GM23248 (cell line): Measurements from ENCODE around the gene VTI1A. TPM values are rescaled to one million over a fixed set of nuclear protein-coding genes. Genes with fewer than 3 reads are reported as not detected.
A peak's percentile ranks its signal among the peaks of the same experiment; 100 is the strongest.

Experiments used
- DNase-seq: peaks from one replicate; pipeline ENCODE4 v3.0.0-alpha.2; 2015
- H2AFZ ChIP-seq: fragments of 200-600 bp; sonication (generic); 2 replicates; pipeline ENCODE4 v1.6.1; 2016; ENCODE audit warnings: antibody characterized with exemption
- H3F3A ChIP-seq: fragments of 200-600 bp; sonication (generic); 2 replicates; pipeline ENCODE4 v1.6.1; 2016; ENCODE audit warnings: mild to moderate bottlenecking, antibody characterized with exemption, mixed run types; ENCODE audit not compliant: insufficient read depth
- H3K27ac ChIP-seq: fragments of 200-600 bp; sonication (generic); 2 replicates; pipeline ENCODE4 v1.5.1; 2016; ENCODE audit warnings: mild to moderate bottlenecking
- H3K27me3 ChIP-seq: fragments of 200-600 bp; sonication (generic); replicated peaks from 2 replicates; pipeline ENCODE4 v1.6.1; 2016; ENCODE audit warnings: mild to moderate bottlenecking; ENCODE audit not compliant: insufficient read depth
- H3K36me3 ChIP-seq: fragments of 200-600 bp; sonication (generic); 2 replicates; pipeline ENCODE4 v1.6.1; 2016; ENCODE audit warnings: low read depth, mild to moderate bottlenecking
- H3K4me1 ChIP-seq: fragments of 200-600 bp; sonication (generic); 2 replicates; pipeline ENCODE4 v1.6.1; 2016; ENCODE audit warnings: mild to moderate bottlenecking; ENCODE audit not compliant: insufficient read depth
- H3K4me2 ChIP-seq: fragments of 200-600 bp; sonication (generic); one replicate; pipeline ENCODE4 v1.6.1; 2016; ENCODE audit warnings: mild to moderate bottlenecking; ENCODE audit not compliant: unreplicated experiment
- H3K4me3 ChIP-seq: fragments of 200-600 bp; sonication (generic); 2 replicates; pipeline ENCODE4 v1.5.1; 2016; ENCODE audit warnings: mild to moderate bottlenecking
- H3K79me2 ChIP-seq: fragments of 200-600 bp; sonication (generic); 2 replicates; pipeline ENCODE4 v1.6.1; 2016; ENCODE audit warnings: mild to moderate bottlenecking; ENCODE audit not compliant: insufficient read depth
- H3K9ac ChIP-seq: fragments of 200-600 bp; sonication (generic); 2 replicates; pipeline ENCODE4 v1.6.1; 2016; ENCODE audit warnings: mild to moderate bottlenecking
- H3K9me2 ChIP-seq: fragments of 200-600 bp; sonication (generic); 2 replicates; pipeline ENCODE4 v1.6.1; 2016; ENCODE audit warnings: mixed run types, mild to moderate bottlenecking, moderate library complexity; ENCODE audit not compliant: insufficient read depth
- H3K9me3 ChIP-seq: fragments of 200-600 bp; sonication (generic); one replicate; pipeline ENCODE4 v1.6.1; 2017; ENCODE audit warnings: low read depth
- H4K20me1 ChIP-seq: fragments of 200-600 bp; sonication (generic); 2 replicates; pipeline ENCODE4 v1.6.0; 2016; ENCODE audit not compliant: insufficient read depth
- EZH2 ChIP-seq: fragments of 200-600 bp; sonication (generic); IDR thresholded peaks from 2 replicates; pipeline ENCODE4 v1.6.1; 2018; ENCODE audit warnings: antibody characterized with exemption, mild to moderate bottlenecking; ENCODE audit not compliant: insufficient read depth, poor library complexity, severe bottlenecking
- EZH2phosphoT487 ChIP-seq: fragments of 200-600 bp; sonication (generic); IDR thresholded peaks from 2 replicates; pipeline ENCODE4 v1.6.1; 2018; ENCODE audit warnings: antibody characterized with exemption, moderate library complexity, mild to moderate bottlenecking, low read depth; ENCODE audit not compliant: insufficient read depth
- WGBS, 2 experiments: methylation state at CpG; one replicate each; pipeline ENCODE4 v1.1.6; 2015 to 2017; ENCODE audit warnings: low lambda C conversion rate in 2 of 2, low coverage in 1 of 2; ENCODE audit errors: missing lambda C conversion rate in 2 of 2; 5-methylcytosine and 5-hydroxymethylcytosine counted together
- in situ Hi-C: fragments of 300-500 bp; cut with MboI; formaldehyde crosslinking; loops from 2 replicates; pipeline ENCODE4 v1.15.0; 2020
- polyA plus RNA-seq: library from polyadenylated mRNA; unstranded; fragments of >200 nt; fragmentation: Nextera tagmentation; extraction: Ambion mirVana; gene quantifications from 2 replicates; pipeline ENCODE4 v1.2.1, GENCODE V29; 2016
- total RNA-seq: library from RNA; depleted of rRNA; stranded (reverse); fragments of >200 nt; shearing (Covaris generic); gene quantifications from 2 replicates; pipeline ENCODE4 v1.2.3, GENCODE V29; 2014

VTI1A gene
- total and polyA plus RNA-seq, 2 experiments from 2014 or later: 21.6 to 26.4 TPM

DNA sequence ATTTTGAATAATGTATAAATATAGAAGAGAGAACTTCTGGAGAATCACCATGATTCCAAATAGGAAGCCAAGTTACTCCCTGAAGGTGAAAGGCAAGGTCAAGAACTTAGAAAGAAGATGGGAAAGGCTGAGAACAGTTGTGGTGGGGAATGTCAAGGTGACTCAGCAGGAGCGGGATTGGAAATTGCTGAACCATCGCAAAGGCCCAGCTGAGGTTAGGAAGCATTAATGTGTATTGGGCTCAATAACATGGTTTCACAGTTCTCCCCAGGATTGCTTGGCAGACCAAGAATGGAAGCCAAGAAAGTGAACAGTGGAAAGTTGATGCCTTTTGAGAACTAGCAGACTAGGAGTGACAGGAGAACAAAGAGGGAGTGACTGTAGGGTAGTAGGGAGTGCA, 133.3 kb downstream of the VTI1A start:
- in situ Hi-C loops: no loop called here
- H4K20me1 ChIP-seq: no peaks in the 10 kb centered on the region
- no peak overlapping the region for H3K9ac ChIP-seq
- H3K9me2 ChIP-seq: no peaks in the 10 kb centered on the region
- H2AFZ ChIP-seq: no peak overlapping the region
- TF ChIP-seq EZH2 (no peak), EZH2phosphoT487 (no peak)
- H3F3A ChIP-seq: peaks cover 26% of the 10 kb centered on the region
- 98 to 100% methylated on average over 2 of the region's 2 CpGs for WGBS, 2 experiments
- no peak overlapping the region for H3K4me2 ChIP-seq
- H3K9me3 ChIP-seq: no peaks in the 10 kb centered on the region
- peaks cover 22% of the 10 kb centered on the region for H3K4me1 ChIP-seq
- H3K4me3 ChIP-seq: no peak overlapping the region
- no peaks in the 10 kb centered on the region for H3K36me3 ChIP-seq
- H3K79me2 ChIP-seq: no peaks in the 10 kb centered on the region
- H3K27me3 ChIP-seq: no peaks in the 10 kb centered on the region
- no peak overlapping the region for H3K27ac ChIP-seq
- DNase-seq: no peak

DNA sequence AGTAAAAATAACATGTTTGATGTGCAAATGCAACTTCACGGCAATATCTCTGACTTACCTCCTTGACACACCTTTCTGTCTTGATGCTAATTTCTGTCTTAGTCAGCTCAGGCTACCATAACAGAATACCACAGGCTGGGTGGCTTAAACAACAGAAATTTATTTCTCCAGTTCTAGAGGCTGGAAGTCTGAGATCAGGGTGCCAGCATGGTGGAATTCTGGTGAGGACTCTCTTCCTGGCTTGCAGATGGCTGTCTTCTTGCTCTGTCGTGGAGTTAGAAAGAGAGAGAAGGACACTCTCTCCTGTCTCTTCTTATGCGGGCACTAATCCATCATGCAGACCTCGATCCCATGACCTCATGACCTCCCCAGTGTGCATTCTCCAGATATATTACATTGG, 134.9 kb downstream of the VTI1A start:
- TF ChIP-seq EZH2phosphoT487: no peak
- no peak for TF ChIP-seq EZH2
- Histone ChIP-seq H3K9me2 (no peaks in the 10 kb centered on the region), H4K20me1 (no peaks in the 10 kb centered on the region), H3K27ac (no peak overlapping the region), H3K27me3 (no peaks in the 10 kb centered on the region), H3K4me3 (no peak overlapping the region), H3K9me3 (no peaks in the 10 kb centered on the region), H3K36me3 (no peaks in the 10 kb centered on the region), H3K4me1 (peaks cover 38% of the 10 kb centered on the region), H3K79me2 (no peaks in the 10 kb centered on the region), H3F3A (peaks cover 39% of the 10 kb centered on the region), H2AFZ (no peak overlapping the region), H3K4me2 (no peak overlapping the region), H3K9ac (no peak overlapping the region)
- in situ Hi-C loops: no loop called here
- WGBS, 2 experiments: 98 to 99% methylated on average over 4 of the region's 4 CpGs
- DNase-seq: no peak

DNA sequence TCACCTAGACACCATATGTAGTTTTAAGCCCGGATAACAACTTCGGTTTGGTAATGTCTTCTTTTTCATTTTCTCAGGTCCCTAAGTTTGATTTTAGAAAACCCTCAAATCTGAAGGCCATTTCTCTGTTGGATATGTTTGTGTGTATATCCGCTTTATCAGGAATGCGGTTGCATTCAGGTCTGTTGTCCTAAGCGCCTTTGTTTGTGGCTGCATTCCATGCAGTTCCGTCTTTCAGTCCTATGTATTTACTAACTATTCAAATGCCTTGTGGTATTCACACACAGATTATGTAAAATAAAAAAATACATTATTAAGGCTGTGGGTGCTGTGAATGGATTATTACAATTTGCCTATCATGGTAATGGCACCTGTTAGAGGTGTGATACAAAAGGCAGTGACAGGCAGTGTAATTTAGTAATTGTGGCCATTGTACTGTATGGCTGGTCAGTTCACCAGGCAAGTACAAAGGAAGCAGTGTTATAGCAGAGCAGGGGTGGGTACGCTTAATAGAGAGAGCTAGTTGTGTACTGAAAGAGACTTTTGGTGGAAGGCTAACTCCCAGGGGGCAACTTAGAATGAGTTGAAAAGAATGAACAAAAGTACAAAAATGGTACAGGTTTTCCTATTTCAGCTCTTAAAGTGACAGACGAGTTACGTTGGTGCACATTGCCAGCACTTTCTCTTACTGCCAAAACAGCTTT, 136.4 kb downstream of the VTI1A start:
- in situ Hi-C loops: no loop called here
- H3K4me3 ChIP-seq: no peak overlapping the region
- TF ChIP-seq EZH2phosphoT487: no peak
- no peak for TF ChIP-seq EZH2
- H3F3A ChIP-seq: peaks cover 44% of the 10 kb centered on the region
- peak overlapping the region; percentile 77 for H3K27ac ChIP-seq
- 94 to 97% methylated on average over 9 of the region's 9 CpGs for WGBS, 2 experiments
- no peak overlapping the region for H2AFZ ChIP-seq
- no peaks in the 10 kb centered on the region for H3K9me2 ChIP-seq
- no peaks in the 10 kb centered on the region for H3K79me2 ChIP-seq
- H3K4me1 ChIP-seq: peaks cover 53% of the 10 kb centered on the region
- H3K36me3 ChIP-seq: no peaks in the 10 kb centered on the region
- no peak overlapping the region for H3K9ac ChIP-seq
- no peaks in the 10 kb centered on the region for H3K9me3 ChIP-seq
- H3K27me3 ChIP-seq: no peaks in the 10 kb centered on the region
- peak overlapping the region; percentile 66 for H3K4me2 ChIP-seq
- DNase-seq: no peak
- no peaks in the 10 kb centered on the region for H4K20me1 ChIP-seq

DNA sequence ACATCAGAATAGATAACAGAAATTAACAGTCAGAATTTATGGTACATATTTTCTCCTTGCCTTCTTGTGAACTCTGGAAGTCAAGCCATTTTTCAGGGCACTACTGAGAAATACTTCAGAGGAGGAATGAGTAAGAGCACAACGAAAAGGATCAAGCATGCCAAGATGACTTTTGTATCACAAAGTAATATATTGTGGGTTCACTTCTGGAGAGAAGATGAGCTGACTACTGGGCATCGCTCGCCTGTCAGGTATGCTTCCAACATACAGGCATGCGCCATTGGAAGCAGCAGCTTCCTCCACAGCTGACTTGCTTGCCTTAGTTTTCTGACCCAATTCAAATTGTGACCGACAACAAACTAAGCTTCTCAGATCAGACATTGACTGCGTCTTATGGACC, 137.3 kb downstream of the VTI1A start:
- Histone ChIP-seq H3K4me3 (peak overlapping the region; percentile 25; the same call in 1 of the 2 replicates), H3K9me3 (no peaks in the 10 kb centered on the region), H3F3A (peaks cover 44% of the 10 kb centered on the region), H2AFZ (no peak overlapping the region), H3K9ac (peak overlapping the region; percentile 36), H3K27me3 (no peaks in the 10 kb centered on the region), H3K79me2 (no peaks in the 10 kb centered on the region), H3K4me2 (peak overlapping the region; percentile 66), H3K4me1 (peaks cover 57% of the 10 kb centered on the region), H3K27ac (peak overlapping the region; percentile 77), H4K20me1 (no peaks in the 10 kb centered on the region), H3K9me2 (no peaks in the 10 kb centered on the region), H3K36me3 (no peaks in the 10 kb centered on the region)
- in situ Hi-C loops: no loop called here
- TF ChIP-seq EZH2phosphoT487 (no peak), EZH2 (no peak)
- WGBS, 2 experiments: 69 to 75% methylated on average over 6 of the region's 6 CpGs
- peak; percentile 81 for DNase-seq
